GM12878 (cell line): ENCODE results near the gene RAB3IL1. TPM values are rescaled to one million over a fixed set of nuclear protein-coding genes. Genes with fewer than 3 reads are reported as not detected.

ENCODE experiments used
- ATAC-seq: fragments of 200-7000 bp; cut with Tn5 transposase; 3 replicates; pipeline ENCODE4 v1.9.1; 2020; ENCODE audit warnings: mild to moderate bottlenecking, moderate library complexity
- BruUV-seq: library from RNA; stranded (reverse); fragments of 400-500 nt; replicated peaks from 2 replicates; lab custom pipeline; 2021; lab: Mats Ljungman, UMichigan
- CTCF ChIA-PET: fragments of 300-600 bp; sonication (Branson Sonifier 250); formaldehyde crosslinking; extraction: SDS; loops from one replicate; lab custom pipeline; 2021; ENCODE audit warnings: inconsistent platforms; lab: Yijun Ruan, JAX
- POLR2A ChIA-PET: fragments of 350-600 bp; formaldehyde crosslinking; extraction: SDS; loops from one replicate; lab custom pipeline; 2021; ENCODE audit warnings: inconsistent platforms; lab: Charles Lee
- RAD21 ChIA-PET: fragments of 300-600 bp; sonication (Branson Sonifier 250); formaldehyde crosslinking; loops from one replicate; lab custom pipeline; 2023; ENCODE audit warnings: antibody characterized with exemption; ENCODE audit not compliant: unreplicated experiment; lab: Charles Lee
- SMC1A ChIA-PET: fragments of 300-600 bp; sonication (Branson Sonifier 250); formaldehyde crosslinking; loops from one replicate; lab custom pipeline; 2023; ENCODE audit not compliant: unreplicated experiment, uncharacterized antibody; lab: Charles Lee
- DNase-seq: peaks from one replicate; pipeline ENCODE4 v3.0.0-alpha.2; 2011; ENCODE audit warnings: low read depth, low spot score
- FAIRE-seq: peaks from 3 replicates; lab custom pipeline; 2011; peaks lifted over from hg19 to GRCh38; lab: Jason Lieb, UNC
- H2AFZ ChIP-seq: 2 replicates; pipeline ENCODE4 v1.6.0; 2011; ENCODE audit warnings: low read depth, low read length, control low read depth; ENCODE audit not compliant: control insufficient read depth
- H3K27ac ChIP-seq: 2 replicates; pipeline ENCODE4 v1.5.1; 2011; ENCODE audit warnings: control low read depth; ENCODE audit not compliant: control insufficient read depth, insufficient read depth
- H3K27me3 ChIP-seq, 2 experiments: replicated peaks in 1 of 2; 2 replicates each; pipeline versions ENCODE4 v1.6.0 to v1.6.1; 2011; ENCODE audit warnings: low read length in 1 of 2; ENCODE audit not compliant: control insufficient read depth in 2 of 2, insufficient read depth in 2 of 2
- H3K36me3 ChIP-seq, 2 experiments: 2 replicates each; pipeline ENCODE4 v1.5.1; 2011; ENCODE audit warnings: low read length in 1 of 2; ENCODE audit not compliant: control insufficient read depth in 2 of 2, insufficient read depth in 2 of 2
- H3K4me1 ChIP-seq: 2 replicates; pipeline ENCODE4 v1.6.1; 2011; ENCODE audit warnings: mild to moderate bottlenecking, low read length, moderate library complexity, mixed read lengths; ENCODE audit not compliant: control insufficient read depth, insufficient read depth
- H3K4me2 ChIP-seq: 2 replicates; pipeline ENCODE4 v1.6.0; 2011; ENCODE audit warnings: control low read depth; ENCODE audit not compliant: control insufficient read depth, insufficient read depth
- H3K4me3 ChIP-seq: fragments of 200-600 bp; sonication (generic); 2 replicates; pipeline ENCODE4 v1.5.1; 2016
- H3K79me2 ChIP-seq: 2 replicates; pipeline ENCODE4 v1.6.0; 2011; ENCODE audit warnings: low read length; ENCODE audit not compliant: control insufficient read depth, insufficient read depth
- H3K9ac ChIP-seq: 2 replicates; pipeline ENCODE4 v1.8.0; 2011; ENCODE audit warnings: low read length, control low read depth, mixed read lengths; ENCODE audit not compliant: control insufficient read depth, insufficient read depth
- H3K9me3 ChIP-seq: replicated peaks from 3 replicates; pipeline ENCODE4 v1.5.1; 2011; ENCODE audit warnings: mild to moderate bottlenecking, low read length; ENCODE audit not compliant: control insufficient read depth, insufficient read depth
- H4K20me1 ChIP-seq: 2 replicates; pipeline ENCODE4 v1.6.0; 2011; ENCODE audit not compliant: control insufficient read depth, insufficient read depth
- ATF2 ChIP-seq: IDR thresholded peaks from 2 replicates; pipeline ENCODE4 v1.6.1; 2012; ENCODE audit warnings: low read length, inconsistent platforms
- CHD2 ChIP-seq: IDR thresholded peaks from 2 replicates; pipeline ENCODE4 v1.6.1; 2011; ENCODE audit warnings: low read depth, low read length, improper control_type of control experiment, borderline replicate concordance
- CREB1 ChIP-seq: IDR thresholded peaks from 2 replicates; pipeline ENCODE4 v1.6.1; 2012; ENCODE audit warnings: low read depth, mild to moderate bottlenecking, inconsistent platforms
- JUND ChIP-seq: IDR thresholded peaks from 2 replicates; pipeline ENCODE4 v1.6.1; 2012; ENCODE audit warnings: low read depth, mild to moderate bottlenecking, low read length, improper control_type of control experiment, moderate library complexity
- LARP7 ChIP-seq: fragments of 450-650 bp; IDR thresholded peaks from 2 replicates; pipeline ENCODE4 v1.6.1; 2017; ENCODE audit warnings: mild to moderate bottlenecking
- MTA2 ChIP-seq: fragments of 450-650 bp; IDR thresholded peaks from 2 replicates; pipeline ENCODE4 v1.6.1; 2016; ENCODE audit warnings: low read depth, mild to moderate bottlenecking, moderate library complexity
- SMAD1 ChIP-seq: fragments of 450-650 bp; IDR thresholded peaks from 2 replicates; pipeline ENCODE4 v1.6.1; 2018; ENCODE audit warnings: mild to moderate bottlenecking, low read depth; ENCODE audit not compliant: partially characterized antibody
- TCF12 ChIP-seq: IDR thresholded peaks from 2 replicates; pipeline ENCODE4 v1.6.1; 2011; ENCODE audit warnings: low read depth, mild to moderate bottlenecking, low read length
- WGBS: methylation state at CpG from one replicate; pipeline ENCODE4 v1.1.6; 2016; ENCODE audit warnings: low lambda C conversion rate; ENCODE audit not compliant: insufficient replicate concordance, insufficient coverage; ENCODE audit errors: missing lambda C conversion rate; 5-methylcytosine and 5-hydroxymethylcytosine counted together
- in situ Hi-C: fragments of 300-500 bp; cut with MboI; formaldehyde crosslinking; loops from 9 replicates; pipeline ENCODE4 v1.14.3; 2018; ENCODE audit warnings: mixed read lengths
- intact Hi-C: fragments of 100-400 bp; cut with micrococcal nuclease; formaldehyde crosslinking; loops from one replicate; pipeline ENCODE4 v1.14.2; 2022; ENCODE audit not compliant: unreplicated experiment
- polyA plus RNA-seq, 11 experiments: library from polyadenylated mRNA; depleted of rRNA in 4 of 11; unstranded in 6 of 11; stranded (reverse) in 5 of 11; fragments of >200 nt; fragmentation: Nextera tagmentation in 4 of 11; fragmentation: Illumina TruSeq in 1 of 11; extraction: Ambion mirVana in 4 of 11; extraction: Trizol in 1 of 11; gene quantifications; 1 replicate in 1 of 11; 2 replicates in 10 of 11; pipeline versions ENCODE4 v1.2.1 to v1.2.3, GENCODE V29; 2011 to 2016; ENCODE audit warnings: inconsistent platforms in 2 of 11, missing spikeins in 2 of 11, low read depth in 1 of 11
- total RNA-seq, 4 experiments: library from RNA; depleted of rRNA in 3 of 4; stranded (reverse); fragments of >200 nt in 3 of 4; fragmentation: Illumina TruSeq in 1 of 4; extraction: Trizol in 1 of 4; gene quantifications; 2 replicates each; pipeline versions ENCODE4 v1.2.1 to v1.2.3, GENCODE V29; 2013 to 2021
- TF ChIP-seq, protein P1 (sequence below): fragments of 450-650 bp; formaldehyde crosslinking; IDR thresholded peaks from 2 replicates; pipeline ENCODE4 v1.5.0; 2022; ENCODE audit warnings: mild to moderate bottlenecking, missing genetic modification characterization

Gene RAB3IL1
- total and polyA plus RNA-seq, 10 of the 15 experiments (the other 5 are each of a cell fraction or from before 2014, with no cell fraction given): 0.04 TPM; not detected in 9

GRCh38 chr11:61881397-61881796, 36.0 kb downstream of the RAB3IL1 start:
- TF ChIP-seq CHD2 (no peak), LARP7 (no peak), JUND (no peak), MTA2 (peak; percentile 20; the same call in 1 of the 2 replicates), ATF2 (no peak), CREB1 (no peak), TCF12 (0 out of 2 replicates have a peak, but pooled peaks have one; percentile 17), SMAD1 (no peak)
- TF ChIP-seq, protein P1, sequence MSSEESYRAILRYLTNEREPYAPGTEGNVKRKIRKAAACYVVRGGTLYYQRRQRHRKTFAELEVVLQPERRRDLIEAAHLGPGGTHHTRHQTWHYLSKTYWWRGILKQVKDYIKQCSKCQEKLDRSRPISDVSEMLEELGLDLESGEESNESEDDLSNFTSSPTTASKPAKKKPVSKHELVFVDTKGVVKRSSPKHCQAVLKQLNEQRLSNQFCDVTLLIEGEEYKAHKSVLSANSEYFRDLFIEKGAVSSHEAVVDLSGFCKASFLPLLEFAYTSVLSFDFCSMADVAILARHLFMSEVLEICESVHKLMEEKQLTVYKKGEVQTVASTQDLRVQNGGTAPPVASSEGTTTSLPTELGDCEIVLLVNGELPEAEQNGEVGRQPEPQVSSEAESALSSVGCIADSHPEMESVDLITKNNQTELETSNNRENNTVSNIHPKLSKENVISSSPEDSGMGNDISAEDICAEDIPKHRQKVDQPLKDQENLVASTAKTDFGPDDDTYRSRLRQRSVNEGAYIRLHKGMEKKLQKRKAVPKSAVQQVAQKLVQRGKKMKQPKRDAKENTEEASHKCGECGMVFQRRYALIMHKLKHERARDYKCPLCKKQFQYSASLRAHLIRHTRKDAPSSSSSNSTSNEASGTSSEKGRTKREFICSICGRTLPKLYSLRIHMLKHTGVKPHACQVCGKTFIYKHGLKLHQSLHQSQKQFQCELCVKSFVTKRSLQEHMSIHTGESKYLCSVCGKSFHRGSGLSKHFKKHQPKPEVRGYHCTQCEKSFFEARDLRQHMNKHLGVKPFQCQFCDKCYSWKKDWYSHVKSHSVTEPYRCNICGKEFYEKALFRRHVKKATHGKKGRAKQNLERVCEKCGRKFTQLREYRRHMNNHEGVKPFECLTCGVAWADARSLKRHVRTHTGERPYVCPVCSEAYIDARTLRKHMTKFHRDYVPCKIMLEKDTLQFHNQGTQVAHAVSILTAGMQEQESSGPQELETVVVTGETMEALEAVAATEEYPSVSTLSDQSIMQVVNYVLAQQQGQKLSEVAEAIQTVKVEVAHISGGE: no peak
- TF ChIP-seq, all 136 proteins: peak for 2
- Histone ChIP-seq H3K9ac (no peak overlapping the region), H2AFZ (peak overlapping the region; percentile 47), H3K36me3 (no peaks in the 10 kb centered on the region), H3K27ac (no peak overlapping the region), H3K9me3 (no peaks in the 10 kb centered on the region), H3K79me2 (no peaks in the 10 kb centered on the region), H4K20me1 (no peaks in the 10 kb centered on the region), H3K4me3 (no peak overlapping the region), H3K27me3 (no peaks in the 10 kb centered on the region; a peak in 1 of 4 replicates), H3K4me1 (peaks cover 22% of the 10 kb centered on the region), H3K4me2 (no peak overlapping the region)
- 7% methylated on average over 3 of the region's 3 CpGs for WGBS
- BruUV-seq: no TSS peak
- in situ Hi-C loops (no loop called here), intact Hi-C loops (no loop called here)
- ChIA-PET POLR2A (interaction anchor here (1.2 to 1.5 kb wide), 2 partner anchors 44 to 47 kb away, joined by 3 to 4 read pairs; no protein-coding TSS in a partner anchor), CTCF (interaction anchor here (0.9 to 4.0 kb wide), 7 partner anchors 10 to 227 kb away, joined by 3 to 38 read pairs (median 15); no protein-coding TSS in a partner anchor), SMC1A (interaction anchor here (0.9 to 2.5 kb wide), 8 partner anchors 9 to 200 kb away, joined by 3 to 11 read pairs (median 5); no protein-coding TSS in a partner anchor), RAD21 (interaction anchor here (0.7 to 2.1 kb wide), 7 partner anchors 11 to 201 kb away, joined by 3 to 10 read pairs (median 3); partner anchors contain the start of genes FEN1 and TMEM258)
- no peak for DNase-seq
- FAIRE-seq: no peak
- peak; percentile 43 for ATAC-seq
